Kidney (tissue), 14 donors: Measurements from ENCODE around the gene PLA1A. TPM values are rescaled to one million over a fixed set of nuclear protein-coding genes. Genes with fewer than 3 reads are reported as not detected.
A peak's percentile ranks its signal among the peaks of the same experiment; 100 is the strongest.

Experiments used
- DNase-seq, 5 donors: peaks; one replicate each; pipeline ENCODE4 v3.0.0-alpha.2; 2013 to 2020
- FAIRE-seq: peaks from 2 replicates; lab custom pipeline; 2012; peaks lifted over from hg19 to GRCh38; lab: Jason Lieb, UNC
- H3K27ac ChIP-seq, 2 donors: one replicate each; pipeline ENCODE4 v1.7.0; 2013; ENCODE audit warnings: low read depth in 2 of 2, low read length in 2 of 2, inconsistent platforms in 1 of 2
- H3K27me3 ChIP-seq: one replicate; pipeline ENCODE4 v1.7.1; 2013; ENCODE audit warnings: low read length, inconsistent platforms; ENCODE audit not compliant: control insufficient read depth, insufficient read depth
- H3K36me3 ChIP-seq, 3 donors: one replicate each; pipeline versions ENCODE4 v1.7.0 to v1.7.1; 2013; ENCODE audit warnings: low read length in 3 of 3, control low read depth in 1 of 3, inconsistent platforms in 1 of 3; ENCODE audit not compliant: insufficient read depth in 3 of 3, control insufficient read depth in 2 of 3
- H3K4me1 ChIP-seq, 3 donors: one replicate each; pipeline versions ENCODE4 v1.7.0 to v1.7.1; 2013; ENCODE audit warnings: low read length in 3 of 3, inconsistent platforms in 1 of 3, low read depth in 1 of 3; ENCODE audit not compliant: control insufficient read depth in 2 of 3, insufficient read depth in 2 of 3
- H3K4me3 ChIP-seq, 3 donors: one replicate each; pipeline versions ENCODE4 v1.7.0 to v1.8.1; 2013; ENCODE audit warnings: low read length in 3 of 3, control low read depth in 1 of 3, inconsistent platforms in 1 of 3
- H3K9ac ChIP-seq, 3 donors: one replicate each; pipeline versions ENCODE4 v1.7.0 to v1.7.1; 2013; ENCODE audit warnings: low read length in 3 of 3, control low read depth in 1 of 3, inconsistent platforms in 1 of 3
- H3K9me3 ChIP-seq, 3 donors: one replicate each; pipeline versions ENCODE4 v1.7.0 to v1.7.1; 2013; ENCODE audit warnings: low read length in 3 of 3, control low read depth in 1 of 3, inconsistent platforms in 1 of 3; ENCODE audit not compliant: control insufficient read depth in 2 of 3, insufficient read depth in 1 of 3
- CTCF ChIP-seq: IDR thresholded peaks from 3 replicates; pipeline ENCODE4 v1.5.1; 2012; ENCODE audit warnings: mild to moderate bottlenecking, moderate library complexity, borderline replicate concordance; ENCODE audit not compliant: insufficient read depth; ENCODE audit errors: extremely low read depth
- intact Hi-C: fragments of 100-400 bp; cut with DNase I; formaldehyde crosslinking; loops from one replicate; pipeline ENCODE4 v1.11.1; 2022
- polyA plus RNA-seq: library from polyadenylated mRNA; stranded (reverse); fragments of 350-450 nt; fragmentation: Illumina TruSeq; extraction: RNeasy Lipid Tissue Mini Kit (QIAGEN cat#74804); gene quantifications from one replicate; pipeline ENCODE4 v1.2.3, GENCODE V29; 2014; ENCODE audit warnings: low read depth, low replicate concordance; ENCODE audit not compliant: insufficient read depth
- total RNA-seq: library from RNA; stranded (reverse); fragmentation: NEBNext Ultra II Directional; extraction: Animal tissue kit (Norgen Biotek cat#: 25700); gene quantifications from one replicate; pipeline ENCODE4 v1.2.1, GENCODE V29; 2021
- donor health status: control.
- donor health status: control.
- donor health status: control.
- donor health status: control.
- donor health status: control.
- donor health status: DM: yes; HTN: yes; CAD: no.
- donor health status: Normal renal cell carcinoma (clear cell type).

PLA1A gene
- total and polyA plus RNA-seq, 2 donors from 2014 or later = 6.7 to 10.1 TPM

- Histone ChIP-seq H3K27ac (peak within 1 kb of the TSS; percentile 79 to 88), H3K4me3 (peak within 1 kb of the TSS; percentile 63 to 93 (median 81)), H3K9ac (peak within 1 kb of the TSS; percentile 47 to 83 (median 80)), H3K4me1 (peaks cover 0 to 4% (median 0%) of the 10 kb centered on the region in 3 donors), H3K36me3 (no peaks in the 10 kb centered on the region), H3K27me3 (no peaks in the 10 kb centered on the region), H3K9me3 (no peaks in the 10 kb centered on the region)
- intact Hi-C loops = no loop called here
- no peak for TF ChIP-seq CTCF
- DNase-seq = peak; percentile 92 to 95 (median 95)
- no peak for FAIRE-seq
These were observed 18.2 kb upstream of the PLA1A start, which contains the start of gene ADPRH for GRCh38 chr3:119579366-119580066. ADPRH (plus strand) TSS chr3:119579492; CDS start chr3:119582170, 2,678 bp downstream.

- peaks cover 0 to 4% (median 0%) of the 10 kb centered on the region in 3 donors for H3K4me1 ChIP-seq
- peak overlapping the region; percentile 31 to 83 (median 80) for H3K9ac ChIP-seq
- intact Hi-C loops = no loop called here
- peak overlapping the region; percentile 79 to 88 for H3K27ac ChIP-seq
- peak overlapping the region; percentile 63 to 93 (median 81) for H3K4me3 ChIP-seq
- no peaks in the 10 kb centered on the region for H3K27me3 ChIP-seq
- FAIRE-seq (no peak), DNase-seq (peak in 3 of 5 donors; percentile 55 to 77 (median 62))
- no peaks in the 10 kb centered on the region for H3K36me3 ChIP-seq
- TF ChIP-seq CTCF = no peak
- H3K9me3 ChIP-seq = no peaks in the 10 kb centered on the region
These were observed 17.5 kb upstream of the PLA1A start for GRCh38 chr3:119580067-119580760.

DNA sequence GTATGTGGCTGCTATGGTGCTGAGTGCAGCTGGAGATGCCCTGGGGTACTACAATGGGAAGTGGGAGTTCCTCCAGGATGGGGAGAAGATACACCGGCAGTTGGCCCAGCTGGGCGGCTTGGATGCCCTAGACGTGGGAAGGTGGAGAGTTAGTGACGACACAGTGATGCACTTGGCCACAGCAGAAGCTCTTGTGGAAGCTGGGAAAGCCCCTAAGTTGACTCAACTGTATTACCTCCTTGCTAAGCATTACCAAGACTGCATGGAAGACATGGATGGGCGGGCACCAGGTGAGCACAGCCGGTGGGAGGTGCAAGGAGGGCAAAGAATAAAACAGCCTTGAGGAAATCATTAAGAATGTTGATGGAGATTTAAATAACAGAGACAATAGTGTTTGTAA, 15.5 kb upstream of the PLA1A start:
- Histone ChIP-seq H3K27me3 (no peaks in the 10 kb centered on the region), H3K9ac (no peak overlapping the region), H3K4me1 (peaks cover 0 to 4% (median 0%) of the 10 kb centered on the region in 3 donors), H3K36me3 (no peaks in the 10 kb centered on the region), H3K9me3 (no peaks in the 10 kb centered on the region), H3K27ac (no peak overlapping the region), H3K4me3 (no peak overlapping the region)
- no peak for TF ChIP-seq CTCF
- peak in 1 of 5 donors; percentile 57 for DNase-seq
- intact Hi-C loops = no loop called here
- no peak for FAIRE-seq
